HCT116 (cell line): Measurements from ENCODE around the gene RASL11A. TPM values are rescaled to one million over a fixed set of nuclear protein-coding genes. Genes with fewer than 3 reads are reported as not detected.

Experiments
- ATAC-seq: fragments of 200-7000 bp; cut with Tn5 transposase; 2 replicates; pipeline ENCODE4 v1.9.1; 2020; ENCODE audit warnings: mild to moderate bottlenecking, moderate library complexity
- BruUV-seq: library from RNA; stranded (reverse); fragments of 400-500 nt; replicated peaks from 2 replicates; lab custom pipeline; 2021; lab: Mats Ljungman, UMichigan
- CTCF ChIA-PET: fragments of 300-600 bp; sonication (Branson Sonifier 250); formaldehyde crosslinking; loops from one replicate; lab custom pipeline; 2021; ENCODE audit warnings: antibody characterized with exemption; lab: Charles Lee
- POLR2A ChIA-PET: fragments of 300-600, 350-600 bp; sonication (Branson Sonifier 250); formaldehyde crosslinking; loops from one replicate; lab custom pipeline; 2021; ENCODE audit warnings: antibody characterized with exemption; lab: Charles Lee
- RAD21 ChIA-PET, 2 experiments: fragments of 300-600 bp; sonication (Branson Sonifier 250); formaldehyde crosslinking; loops; one replicate each; lab custom pipeline; 2023; ENCODE audit warnings: low total read pairs in 2 of 2; ENCODE audit not compliant: uncharacterized antibody in 2 of 2, unreplicated experiment in 2 of 2, low non-redundant PET in 1 of 2; lab: Charles Lee
- DNase-seq: peaks from one replicate; pipeline ENCODE4 v3.0.0-alpha.2; 2010; ENCODE audit warnings: low read depth, low spot score
- H2AFZ ChIP-seq: fragments of 200-600 bp; shearing (Covaris generic), sonication (generic); 2 replicates; pipeline ENCODE4 v1.6.1; 2017; ENCODE audit warnings: low read depth, mixed run types, mixed read lengths, antibody characterized with exemption, low read length; ENCODE audit not compliant: poor library complexity, severe bottlenecking
- H3K27ac ChIP-seq: 2 replicates; pipeline ENCODE4 v1.5.1; 2012; ENCODE audit warnings: low read depth, low read length
- H3K27me3 ChIP-seq: fragments of 200-600 bp; sonication (generic); 2 replicates; pipeline ENCODE4 v1.6.1; 2016; ENCODE audit warnings: mixed run types, low read length, mixed read lengths; ENCODE audit not compliant: insufficient read depth
- H3K36me3 ChIP-seq, 2 experiments: fragments of 200-500 bp in 1 of 2; fragments of 200-600 bp in 1 of 2; sonication (Bioruptor generic) in 1 of 2; sonication (generic) in 1 of 2; 2 replicates each; pipeline versions ENCODE4 v1.5.1 to v1.6.1; 2014 to 2016; ENCODE audit warnings: low read length in 2 of 2, inconsistent platforms in 1 of 2, mixed read lengths in 1 of 2, mixed run types in 1 of 2; ENCODE audit not compliant: insufficient read depth in 2 of 2, control insufficient read depth in 1 of 2
- H3K4me1 ChIP-seq, 2 experiments: fragments of 200-600 bp in 1 of 2; sonication (generic) in 1 of 2; 2 replicates each; pipeline versions ENCODE4 v1.5.1 to v1.6.1; 2012 to 2017; ENCODE audit warnings: low read length in 2 of 2, inconsistent platforms in 1 of 2, mild to moderate bottlenecking in 1 of 2, mixed read lengths in 1 of 2, mixed run types in 1 of 2, moderate library complexity in 1 of 2; ENCODE audit not compliant: insufficient read depth in 2 of 2, control insufficient read depth in 1 of 2
- H3K4me2 ChIP-seq: fragments of 200-600 bp; sonication (generic); 2 replicates; pipeline ENCODE4 v1.6.1; 2017; ENCODE audit warnings: mixed run types, low read length, mixed read lengths
- H3K4me3 ChIP-seq, 2 experiments: fragments of 200-600 bp in 1 of 2; sonication (generic) in 1 of 2; replicated peaks in 1 of 2; 2 replicates each; pipeline ENCODE4 v1.5.1; 2011 to 2016; ENCODE audit warnings: low read length in 2 of 2, control low read depth in 1 of 2, low read depth in 1 of 2, mild to moderate bottlenecking in 1 of 2, mixed read lengths in 1 of 2, mixed run types in 1 of 2
- H3K79me2 ChIP-seq: fragments of 200-600 bp; sonication (generic); 2 replicates; pipeline ENCODE4 v1.6.1; 2017; ENCODE audit warnings: mild to moderate bottlenecking, mixed run types, low read length, moderate library complexity, mixed read lengths; ENCODE audit not compliant: insufficient read depth
- H3K9ac ChIP-seq: fragments of 200-600 bp; sonication (generic); 2 replicates; pipeline ENCODE4 v1.6.1; 2016; ENCODE audit warnings: low read length, mixed read lengths
- H3K9me2 ChIP-seq: fragments of 200-600 bp; sonication (generic), shearing (Covaris generic); 2 replicates; pipeline ENCODE4 v1.6.1; 2017; ENCODE audit warnings: mixed run types, mild to moderate bottlenecking, moderate library complexity; ENCODE audit not compliant: insufficient read depth
- H3K9me3 ChIP-seq, 2 experiments: fragments of 200-500 bp in 1 of 2; fragments of 200-600 bp in 1 of 2; sonication (Bioruptor generic) in 1 of 2; sonication (generic) in 1 of 2; 2 replicates each; pipeline ENCODE4 v1.6.1; 2014 to 2017; ENCODE audit warnings: low read length in 2 of 2, mixed read lengths in 2 of 2, inconsistent platforms in 1 of 2, low read depth in 1 of 2, mild to moderate bottlenecking in 1 of 2, mixed run types in 1 of 2, moderate library complexity in 1 of 2; ENCODE audit not compliant: control insufficient read depth in 1 of 2, insufficient read depth in 1 of 2
- H4K20me1 ChIP-seq: fragments of 200-600 bp; sonication (generic), shearing (Covaris generic); 2 replicates; pipeline ENCODE4 v1.6.1; 2017; ENCODE audit warnings: mixed run types, mild to moderate bottlenecking, moderate library complexity; ENCODE audit not compliant: insufficient read depth
- CBX3 ChIP-seq: IDR thresholded peaks from 2 replicates; pipeline ENCODE4 v1.6.1; 2012; ENCODE audit warnings: low read depth
- CEBPB ChIP-seq: IDR thresholded peaks from 2 replicates; pipeline ENCODE4 v1.6.1; 2012; ENCODE audit warnings: low read depth
- CTCF ChIP-seq, 3 experiments: fragments of 200-600 bp in 1 of 3; sonication (generic) in 1 of 3; IDR thresholded peaks in 2 of 3; conservative IDR thresholded peaks in 1 of 3; 2 replicates each; pipeline ENCODE4 v1.5.1; 2012 to 2017; ENCODE audit warnings: low read depth in 2 of 3, low read length in 2 of 3, antibody characterized with exemption in 1 of 3, borderline replicate concordance in 1 of 3, control low read depth in 1 of 3, mild to moderate bottlenecking in 1 of 3, mixed read lengths in 1 of 3, mixed run types in 1 of 3, moderate library complexity in 1 of 3; ENCODE audit not compliant: insufficient read depth in 1 of 3
- EGR1 ChIP-seq: IDR thresholded peaks from 2 replicates; pipeline ENCODE4 v1.6.1; 2012; ENCODE audit warnings: low read depth
- EZH2 ChIP-seq: fragments of 200-600 bp; sonication (generic); IDR thresholded peaks from 2 replicates; pipeline ENCODE4 v1.6.1; 2017; ENCODE audit warnings: antibody characterized with exemption, mixed run types
- FOSL1 ChIP-seq: IDR thresholded peaks from 2 replicates; pipeline ENCODE4 v1.6.1; 2012; ENCODE audit warnings: low read depth
- JUND ChIP-seq: IDR thresholded peaks from 2 replicates; pipeline ENCODE4 v1.6.1; 2012
- POLR2A ChIP-seq: IDR thresholded peaks from 2 replicates; pipeline ENCODE4 v1.7.0; 2011; ENCODE audit warnings: borderline replicate concordance; ENCODE audit not compliant: insufficient read depth, insufficient read length; ENCODE audit errors: extremely low read depth
- REST ChIP-seq: IDR thresholded peaks from 2 replicates; pipeline ENCODE4 v1.6.1; 2012; ENCODE audit warnings: low read depth
- SIN3A ChIP-seq: IDR thresholded peaks from 2 replicates; pipeline ENCODE4 v1.6.1; 2012; ENCODE audit warnings: low read depth
- SRF ChIP-seq: IDR thresholded peaks from 2 replicates; pipeline ENCODE4 v1.6.1; 2012; ENCODE audit warnings: low read depth
- TCF7L2 ChIP-seq: IDR thresholded peaks from 2 replicates; pipeline ENCODE4 v1.7.0; 2011; ENCODE audit warnings: borderline replicate concordance, inconsistent platforms; ENCODE audit not compliant: insufficient read depth, insufficient read length; ENCODE audit errors: extremely low read depth
- YY1 ChIP-seq: IDR thresholded peaks from 2 replicates; pipeline ENCODE4 v1.6.1; 2011; ENCODE audit warnings: low read length, low read depth, moderate library complexity, mild to moderate bottlenecking; ENCODE audit not compliant: insufficient replicate concordance; ENCODE audit errors: extremely low read depth
- ZBTB33 ChIP-seq: IDR thresholded peaks from 2 replicates; pipeline ENCODE4 v1.6.1; 2011; ENCODE audit warnings: mild to moderate bottlenecking, low read length, moderate library complexity; ENCODE audit not compliant: insufficient replicate concordance; ENCODE audit errors: extremely low read depth
- ZFX ChIP-seq: fragments of 450-650 bp; IDR thresholded peaks from 2 replicates; pipeline ENCODE4 v1.6.1; 2017
- ZNF274 ChIP-seq: fragments of 200-500 bp; sonication (Bioruptor generic); IDR thresholded peaks from 2 replicates; pipeline ENCODE4 v1.6.1; 2014; ENCODE audit warnings: mild to moderate bottlenecking, low read depth, low read length, inconsistent platforms
- intact Hi-C: fragments of 100-400 bp; cut with micrococcal nuclease; formaldehyde crosslinking; loops from 2 replicates; pipeline ENCODE4 v1.10.0; 2022
- total RNA-seq: library from RNA; stranded (reverse); gene quantifications from one replicate; pipeline ENCODE4 v1.2.1, GENCODE V29; 2021; ENCODE audit not compliant: unreplicated experiment
- TF ChIP-seq, protein P1 (sequence below): IDR thresholded peaks from 2 replicates; pipeline ENCODE4 v1.6.1; 2012
- TF ChIP-seq, protein P2 (sequence below): IDR thresholded peaks from 2 replicates; pipeline ENCODE4 v1.6.1; 2012

The RASL11A gene
- total RNA-seq, 1 experiment from 2014 or later = 5.0 TPM

DNA sequence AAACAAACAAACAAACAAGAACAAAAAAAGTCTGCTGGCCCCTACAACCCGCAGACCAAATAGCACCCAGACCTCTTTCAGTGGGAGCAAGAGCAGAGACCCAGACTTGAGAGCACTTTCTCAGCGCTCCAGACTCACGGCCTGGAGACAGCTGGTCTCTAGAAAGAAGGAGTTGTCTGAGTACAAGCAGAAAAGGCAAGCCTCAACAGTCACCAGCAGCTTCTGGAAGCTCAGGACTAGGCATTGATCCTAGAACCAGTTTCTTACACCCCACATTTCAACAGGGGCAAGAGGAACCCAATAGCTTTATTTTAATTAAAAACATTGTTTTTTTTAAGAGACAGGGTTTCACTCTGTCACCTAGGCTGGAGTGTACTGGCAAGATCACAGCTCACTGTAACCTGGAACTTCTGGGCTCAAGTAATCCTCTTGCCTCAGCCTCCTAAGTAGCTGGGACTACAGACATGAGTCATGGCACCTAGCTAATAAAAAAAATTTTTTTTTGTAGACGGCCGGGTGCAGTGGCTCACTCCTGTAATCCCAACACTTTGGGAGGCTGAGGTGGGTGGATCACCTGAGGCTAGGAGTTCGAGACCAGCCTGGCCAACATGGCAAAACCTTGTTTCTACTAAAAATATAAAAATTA lies 30.4 kb downstream of the RASL11A start:
- Histone ChIP-seq H3K9ac (no peak overlapping the region), H3K36me3 (no peaks in the 10 kb centered on the region), H4K20me1 (no peaks in the 10 kb centered on the region), H3K4me2 (no peak overlapping the region), H3K9me2 (no peaks in the 10 kb centered on the region), H3K4me1 (0 out of 4 replicates have a peak, but pooled peaks cover 0 to 7% of the 10 kb centered on the region in 2 experiments), H3K27ac (no peak overlapping the region), H3K27me3 (no peaks in the 10 kb centered on the region), H3K4me3 (no peak overlapping the region), H3K9me3 (no peaks in the 10 kb centered on the region), H3K79me2 (no peaks in the 10 kb centered on the region), H2AFZ (no peak overlapping the region)
- ChIA-PET CTCF (no interaction called here), RAD21 (no interaction called here), POLR2A (interaction anchor here (1.7 kb wide), 1 partner anchor 9 kb away, joined by 4 read pairs; no protein-coding TSS in a partner anchor)
- intact Hi-C loops = no loop called here
- ATAC-seq (no peak), DNase-seq (no peak)
- no TSS peak for BruUV-seq
- TF ChIP-seq CTCF (IDR thresholded peaks at IDR 0.05 in 2 of 3, conservative IDR thresholded peaks at IDR 0.05 in 1 of 3; ENCODE audit: borderline replicate concordance in 1 of 3, insufficient read depth in 1 of 3, low read depth in 2 of 3, low read length in 2 of 3) (no peak), REST (no peak), CEBPB (no peak), EZH2 (no peak), SIN3A (no peak), JUND (no peak), POLR2A (no peak), EGR1 (no peak), SRF (no peak), ZFX (no peak), CBX3 (no peak), FOSL1 (no peak), ZNF274 (no peak), ZBTB33 (no peak), TCF7L2 (no peak), YY1 (no peak)
- TF ChIP-seq, protein P1, sequence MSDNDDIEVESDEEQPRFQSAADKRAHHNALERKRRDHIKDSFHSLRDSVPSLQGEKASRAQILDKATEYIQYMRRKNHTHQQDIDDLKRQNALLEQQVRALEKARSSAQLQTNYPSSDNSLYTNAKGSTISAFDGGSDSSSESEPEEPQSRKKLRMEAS = no peak
- TF ChIP-seq, protein P2, sequence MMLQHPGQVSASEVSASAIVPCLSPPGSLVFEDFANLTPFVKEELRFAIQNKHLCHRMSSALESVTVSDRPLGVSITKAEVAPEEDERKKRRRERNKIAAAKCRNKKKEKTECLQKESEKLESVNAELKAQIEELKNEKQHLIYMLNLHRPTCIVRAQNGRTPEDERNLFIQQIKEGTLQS = no peak
